Measurements from ENCODE around the gene HYCC1. TPM values are rescaled to one million over a fixed set of nuclear protein-coding genes. Genes with fewer than 3 reads are reported as not detected.

Gene HYCC1
- total RNA-seq, 1 experiment from 2014 or later: 126 TPM

- Mint-ChIP-seq H3K4me3 (no peak overlapping the region), H3K4me1 (peaks cover 33 to 46% of the 10 kb centered on the region in 2 experiments), H3K27me3 (ENCODE audit: low read depth) (no peaks in the 10 kb centered on the region), H3K9me3 (no peaks in the 10 kb centered on the region), H3K27ac (peak overlapping the region in 1 of 3 experiments; percentile 66; a peak in 1 of 7 replicates), H3K36me3 (ENCODE audit: insufficient read depth in 1 of 3, low read depth in 3 of 3) (0 out of 7 replicates have a peak, but pooled peaks cover 0 to 4% (median 0%) of the 10 kb centered on the region in 3 experiments)
- Histone ChIP-seq H3K56ac (ENCODE audit: insufficient read length, low read depth, low read length) (no peak overlapping the region), H3K14ac (ENCODE audit: insufficient read depth, low read length) (no peak overlapping the region), H2AFZ (ENCODE audit: low read length) (no peak overlapping the region), H4K8ac (replicated peaks; ENCODE audit: insufficient read length, low read depth, low read length) (no peak overlapping the region), H3K9ac (ENCODE audit: extremely low read depth, insufficient read length, low read length) (no peak overlapping the region), H2AK5ac (ENCODE audit: insufficient read length, low read length) (no peak overlapping the region), H3K79me1 (ENCODE audit: insufficient read depth, low read depth, low read length, poor library complexity, severe bottlenecking) (no peaks in the 10 kb centered on the region), H2BK5ac (ENCODE audit: insufficient read length, low read length) (no peak overlapping the region), H3K4ac (ENCODE audit: low read depth, low read length) (no peak overlapping the region), H3K4me1 (ENCODE audit: insufficient read depth, low read length) (peaks cover 9% of the 10 kb centered on the region; the same call in 1 of the 2 replicates), H2BK15ac (ENCODE audit: low read depth, low read length) (no peak overlapping the region), H3K23ac (ENCODE audit: insufficient read length, low read depth, low read length) (no peak overlapping the region), H4K20me1 (ENCODE audit: control insufficient read depth, insufficient read depth, insufficient read length) (no peaks in the 10 kb centered on the region), H3K27ac (ENCODE audit: insufficient read length, low read depth, low read length) (no peak overlapping the region), H2BK20ac (ENCODE audit: low read depth, low read length, poor library complexity, severe bottlenecking) (no peak overlapping the region), H2BK12ac (ENCODE audit: insufficient read length, low read depth, low read length) (no peak overlapping the region), H3K9me3 (ENCODE audit: control insufficient read depth, low read depth, low read length) (no peaks in the 10 kb centered on the region), H4K91ac (ENCODE audit: insufficient read length, low read depth, low read length) (no peak overlapping the region), H2BK120ac (ENCODE audit: low read depth, low read length, poor library complexity, severe bottlenecking) (no peak overlapping the region), H4K5ac (ENCODE audit: insufficient read length, low read depth, low read length) (no peak overlapping the region), H3K27me3 (ENCODE audit: insufficient read depth, low read length) (no peaks in the 10 kb centered on the region), H3T11ph (ENCODE audit: low read length) (no peak overlapping the region), H3K23me2 (ENCODE audit: insufficient read length, low read depth, low read length, poor library complexity, severe bottlenecking) (no peaks in the 10 kb centered on the region), H3K79me2 (ENCODE audit: insufficient read depth, low read length) (peaks cover 15% of the 10 kb centered on the region; the same call in 1 of the 2 replicates), H3K4me2 (ENCODE audit: insufficient read depth, insufficient read length, low read length) (no peak overlapping the region), H3K18ac (ENCODE audit: insufficient read length, low read depth, low read length) (no peak overlapping the region)
- no peak for DNase-seq
- WGBS (ENCODE audit: extremely low coverage, insufficient read length, low lambda C conversion rate): no CpG with 5 or more reads among the region's 3 CpGs
- no peak for TF ChIP-seq CTCF (conservative IDR thresholded peaks at IDR 0.05)
These were observed 20.8 kb downstream of the HYCC1 start for GRCh38 chr7:22992874-22993840.

All from H9 (cell line).